GM18505 (cell line): ENCODE data around the gene CNOT1.
A peak's percentile ranks its signal among the peaks of the same experiment; 100 is the strongest.
"Not testable (repeated sequence)": the region's sequence is repeated elsewhere in the genome, so short reads cannot be mapped to it uniquely, and the experiment has no call there.

Experiments
- ATAC-seq: cut with Tn5 transposase; IDR thresholded peaks from one replicate; pipeline ENCODE4 v1.9.1; 2021; ENCODE audit not compliant: unreplicated experiment
- POLR2A ChIP-seq: IDR thresholded peaks from 4 replicates; pipeline ENCODE4 v1.6.1; 2011; ENCODE audit warnings: borderline replicate concordance; ENCODE audit not compliant: insufficient read depth, insufficient read length; ENCODE audit errors: extremely low read depth

The CNOT1 gene

DNA sequence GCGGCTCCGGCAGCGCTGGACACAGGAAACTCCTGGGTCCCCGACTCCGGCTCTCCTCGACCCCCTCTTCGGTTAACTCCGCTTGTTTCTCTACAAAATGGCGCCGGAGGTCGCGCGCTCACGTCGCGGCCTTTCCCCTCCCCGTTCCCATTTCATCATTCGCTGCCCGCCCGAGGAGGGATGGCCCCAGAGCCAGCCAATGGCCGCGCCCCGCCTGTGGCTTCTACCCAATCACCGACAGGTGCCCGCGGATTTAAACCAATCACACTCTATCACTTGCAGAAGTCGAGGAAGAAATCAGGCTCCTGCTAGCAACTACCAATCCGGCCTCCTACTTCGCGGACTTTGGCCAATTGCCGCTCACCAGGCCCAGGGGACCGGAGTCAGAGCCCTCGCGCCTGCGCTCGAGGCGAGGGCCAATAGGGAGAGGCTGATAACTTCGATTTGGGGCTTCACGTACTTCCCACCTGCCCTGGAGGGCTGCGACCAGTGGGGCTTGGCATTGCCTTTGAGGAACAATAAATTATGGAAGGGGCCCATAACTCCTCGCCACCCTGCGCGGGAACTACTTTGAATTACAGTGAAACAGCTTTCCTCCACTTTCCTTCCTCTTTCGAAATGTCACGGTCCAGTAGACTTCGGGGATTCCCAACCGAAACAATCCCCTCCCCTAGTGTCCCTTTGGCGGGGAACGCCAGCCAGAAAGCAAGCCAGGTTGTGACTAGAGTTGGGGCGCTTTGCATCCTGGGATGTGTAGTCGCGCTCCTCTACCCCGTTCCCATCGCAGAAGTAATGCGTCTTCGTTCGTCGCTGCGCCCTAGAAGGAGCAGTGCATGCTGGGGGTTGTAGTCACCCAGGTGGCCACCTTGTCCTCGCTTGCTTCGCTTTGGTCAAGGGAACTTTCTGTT is at the start of gene CNOT1:
CNOT1 (minus strand) TSS at position 94 of the 908 bp plus-strand sequence. CDS start 30,489 bp downstream, outside the sequence.
- TF ChIP-seq POLR2A: peak; percentile 85

GRCh38 chr16:58678716-58679115 is 49.1 kb upstream of the CNOT1 start:
- ATAC-seq: no peak
- TF ChIP-seq POLR2A: no peak

More for the DNA sequence above, at the start of gene CNOT1:
- peak; percentile 86 for ATAC-seq

GRCh38 chr16:58678269-58678668 is 48.6 kb upstream of the CNOT1 start:
- TF ChIP-seq POLR2A: no peak
- ATAC-seq: no peak

GRCh38 chr16:58670946-58671583 is 41.4 kb upstream of the CNOT1 start:
- no peak for TF ChIP-seq POLR2A
- ATAC-seq: no peak

DNA sequence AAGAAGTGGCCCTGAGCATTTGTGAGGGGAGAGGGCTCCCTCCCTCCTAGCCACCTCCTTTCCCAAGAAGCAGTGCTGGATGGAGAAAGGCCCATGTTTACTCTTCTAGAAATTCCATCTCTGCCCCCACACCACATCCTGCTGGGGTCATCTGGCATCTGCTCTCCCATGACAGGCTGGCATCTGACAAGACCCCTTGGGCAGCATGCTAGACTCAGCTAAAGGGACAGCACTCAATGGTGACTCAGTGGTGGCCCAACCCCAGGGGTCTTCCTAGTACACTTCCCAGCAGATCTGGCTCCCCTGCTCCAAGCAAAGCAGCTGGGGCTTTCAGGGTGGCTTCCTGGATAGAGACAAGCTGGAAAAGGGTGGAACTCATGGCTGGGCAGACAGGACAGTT is 40.6 kb upstream of the CNOT1 start:
- ATAC-seq: no peak
- TF ChIP-seq POLR2A: no peak

DNA sequence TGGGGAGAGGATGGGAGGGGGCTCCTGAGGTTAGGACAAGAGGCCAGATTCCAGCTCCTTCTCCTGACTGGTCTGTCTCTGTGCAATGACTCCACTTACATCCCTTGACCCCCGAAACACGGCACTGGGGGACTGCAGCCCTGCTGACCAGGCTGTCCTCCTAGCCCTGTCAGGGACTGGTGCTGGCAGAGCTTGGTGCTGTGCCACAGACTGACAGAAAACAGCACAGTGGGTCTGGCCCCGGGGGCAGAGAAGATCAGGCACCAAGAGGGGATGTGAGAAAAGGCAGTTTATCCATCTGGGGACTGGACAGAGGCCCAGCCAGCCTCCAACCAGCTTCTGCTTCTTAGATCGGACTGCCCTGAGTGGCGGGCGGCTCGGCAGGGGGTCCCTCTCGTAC is 35.6 kb upstream of the CNOT1 start:
- TF ChIP-seq POLR2A: no peak
- ATAC-seq: no peak

GRCh38 chr16:58661199-58661830 is 31.7 kb upstream of the CNOT1 start:
- TF ChIP-seq POLR2A: no peak
- no peak for ATAC-seq

DNA sequence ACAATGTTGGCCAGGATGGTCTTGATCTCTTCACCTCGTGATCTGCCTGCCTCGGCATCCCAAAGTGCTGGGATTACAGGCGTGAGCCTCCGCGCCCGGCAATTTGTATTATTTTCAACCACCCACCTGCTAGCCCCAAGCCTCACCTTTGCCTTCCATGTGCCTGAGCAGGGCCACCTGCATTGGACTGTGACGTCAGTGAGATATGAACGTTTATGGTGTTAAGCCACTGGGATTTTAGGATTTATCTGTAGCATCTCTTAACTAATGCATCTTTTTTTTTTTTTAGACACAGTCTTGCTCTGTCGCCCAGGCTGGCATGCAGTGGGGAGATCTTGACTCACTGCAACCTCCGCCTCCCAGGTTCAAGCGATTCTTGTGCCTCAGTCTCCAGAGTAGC is 30.3 kb upstream of the CNOT1 start:
- ATAC-seq: not testable (repeated sequence)

DNA sequence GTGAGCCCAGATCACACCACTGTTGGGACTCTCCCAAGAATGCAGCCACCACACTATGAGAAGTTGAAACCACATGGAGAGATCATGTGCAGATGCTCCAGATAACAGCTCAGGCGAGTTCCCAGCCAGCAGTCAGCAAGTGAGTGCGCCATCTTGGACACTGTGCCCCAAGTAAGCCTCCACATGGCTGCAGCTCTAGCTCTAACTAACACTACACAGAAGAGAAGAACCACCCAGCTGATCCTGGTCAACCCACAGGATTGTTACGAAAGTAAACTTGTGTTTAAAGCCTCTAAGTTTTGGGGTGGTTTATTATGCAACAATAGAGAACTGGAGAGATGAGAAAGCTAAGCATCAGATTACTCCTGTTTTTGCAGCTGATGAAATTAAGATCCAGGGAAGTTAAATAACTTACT is 29.2 kb upstream of the CNOT1 start:
- no peak for ATAC-seq
- no peak for TF ChIP-seq POLR2A

DNA sequence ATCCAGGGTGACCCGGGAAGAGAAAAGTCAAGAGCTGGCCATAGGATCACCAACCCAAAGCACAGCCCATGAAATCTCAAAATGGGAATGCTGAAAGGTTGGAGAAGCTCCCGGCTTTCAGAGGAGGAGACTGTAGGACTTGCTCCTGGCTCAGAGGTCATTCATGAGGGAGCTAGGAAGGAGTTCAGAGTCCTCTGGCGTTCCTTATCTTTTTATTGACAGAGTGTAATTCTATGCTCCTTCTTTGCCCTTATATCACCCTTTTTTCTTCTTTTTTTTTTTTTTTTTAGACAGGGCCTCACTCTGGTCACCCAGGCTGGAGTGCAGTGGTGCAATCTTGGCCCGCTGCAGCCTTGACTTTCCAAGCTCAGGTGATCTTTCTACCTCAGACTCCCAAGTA is 27.3 kb upstream of the CNOT1 start:
- no peak for TF ChIP-seq POLR2A
- no peak for ATAC-seq

DNA sequence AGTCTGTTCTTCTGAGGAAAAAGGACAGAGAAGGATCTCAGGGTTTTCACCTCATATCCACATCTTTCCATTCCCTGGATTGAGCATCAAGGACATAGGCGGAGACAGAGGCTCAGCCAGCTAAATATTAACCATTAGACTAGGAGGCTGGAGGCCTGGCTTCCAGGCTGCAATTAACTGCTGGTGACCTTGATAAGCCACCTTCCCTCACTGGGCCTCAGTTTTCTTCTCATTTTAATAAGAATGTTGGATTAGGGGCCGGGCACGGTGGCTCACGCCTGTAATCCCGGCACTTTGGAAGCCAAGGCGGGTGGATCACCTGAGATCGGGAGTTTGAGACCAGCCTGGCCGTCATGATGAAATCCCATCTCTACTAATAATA is 25.6 kb upstream of the CNOT1 start:
- no peak for ATAC-seq
- TF ChIP-seq POLR2A: no peak

GRCh38 chr16:58654560-58655214 is 25.1 kb upstream of the CNOT1 start:
- no peak for TF ChIP-seq POLR2A
- no peak for ATAC-seq

- no peak for ATAC-seq
- no peak for TF ChIP-seq POLR2A
Measured at GRCh38 chr16:58652741-58653140, 23.1 kb upstream of the CNOT1 start.
